IPS DF 19.7 (cell line): Measurements from ENCODE around the gene CLMN.

Experiments
- DNase-seq: peaks from one replicate; pipeline ENCODE4 v3.0.0-alpha.2; 2013; ENCODE audit warnings: low read depth, low spot score

CLMN gene

DNA sequence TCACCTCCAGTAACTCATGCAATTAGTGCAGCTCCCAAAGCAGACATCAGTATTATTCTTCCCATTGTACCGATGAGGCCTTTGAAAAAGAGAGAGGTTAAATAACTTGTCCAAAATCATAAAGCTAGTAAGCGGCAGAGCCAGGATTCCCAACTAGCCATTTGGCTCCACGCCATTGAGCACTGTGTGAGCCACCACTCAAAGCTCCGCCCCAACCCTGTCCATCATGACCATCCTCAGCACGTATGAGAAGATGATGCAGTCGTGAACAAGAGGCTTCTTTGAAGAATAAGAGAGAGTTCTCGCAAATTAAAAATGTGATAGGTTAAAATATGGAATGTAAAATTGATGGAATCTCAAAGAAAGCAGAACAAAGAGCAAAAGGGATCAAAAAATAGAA is 14.6 kb downstream of the CLMN start:
- DNase-seq = no peak

DNA sequence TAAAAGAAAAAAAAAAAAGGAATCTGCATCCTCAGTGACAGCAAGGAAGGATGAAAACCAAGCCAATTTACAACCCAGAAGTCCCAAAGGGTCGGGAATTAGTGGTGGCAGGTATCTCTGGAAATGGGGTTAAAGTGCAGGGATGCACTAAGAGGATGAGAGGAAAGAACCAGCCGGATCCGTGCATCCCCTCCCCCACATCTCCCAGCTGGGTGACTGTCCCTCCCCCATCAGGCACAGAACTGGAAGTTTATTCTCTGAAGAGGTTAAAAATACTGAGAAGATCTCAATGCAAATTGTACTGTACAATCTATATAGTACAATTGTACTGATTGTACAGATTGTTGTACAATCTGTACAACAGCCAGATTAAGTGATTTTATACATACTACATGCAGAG is 15.4 kb downstream of the CLMN start:
- no peak for DNase-seq

DNA sequence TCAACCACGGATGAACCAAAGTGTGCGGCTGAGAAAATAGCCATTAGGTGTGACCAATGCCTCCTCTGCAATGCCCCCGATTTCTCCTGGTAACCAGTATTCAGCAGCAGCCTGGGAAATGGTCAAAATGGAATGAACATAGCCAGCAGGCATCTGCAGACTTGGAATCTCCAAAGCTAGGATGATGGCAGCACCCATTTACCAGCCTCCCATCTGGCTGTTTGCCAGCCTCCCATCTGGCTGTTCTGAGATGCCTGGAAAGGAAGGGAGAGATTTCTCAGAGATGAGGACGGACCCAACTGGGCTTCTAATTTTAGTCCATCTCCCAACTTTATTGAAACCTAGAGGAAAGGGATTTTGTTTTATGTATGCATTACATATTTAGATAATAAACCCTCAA is 16.2 kb downstream of the CLMN start:
- no peak for DNase-seq

DNA sequence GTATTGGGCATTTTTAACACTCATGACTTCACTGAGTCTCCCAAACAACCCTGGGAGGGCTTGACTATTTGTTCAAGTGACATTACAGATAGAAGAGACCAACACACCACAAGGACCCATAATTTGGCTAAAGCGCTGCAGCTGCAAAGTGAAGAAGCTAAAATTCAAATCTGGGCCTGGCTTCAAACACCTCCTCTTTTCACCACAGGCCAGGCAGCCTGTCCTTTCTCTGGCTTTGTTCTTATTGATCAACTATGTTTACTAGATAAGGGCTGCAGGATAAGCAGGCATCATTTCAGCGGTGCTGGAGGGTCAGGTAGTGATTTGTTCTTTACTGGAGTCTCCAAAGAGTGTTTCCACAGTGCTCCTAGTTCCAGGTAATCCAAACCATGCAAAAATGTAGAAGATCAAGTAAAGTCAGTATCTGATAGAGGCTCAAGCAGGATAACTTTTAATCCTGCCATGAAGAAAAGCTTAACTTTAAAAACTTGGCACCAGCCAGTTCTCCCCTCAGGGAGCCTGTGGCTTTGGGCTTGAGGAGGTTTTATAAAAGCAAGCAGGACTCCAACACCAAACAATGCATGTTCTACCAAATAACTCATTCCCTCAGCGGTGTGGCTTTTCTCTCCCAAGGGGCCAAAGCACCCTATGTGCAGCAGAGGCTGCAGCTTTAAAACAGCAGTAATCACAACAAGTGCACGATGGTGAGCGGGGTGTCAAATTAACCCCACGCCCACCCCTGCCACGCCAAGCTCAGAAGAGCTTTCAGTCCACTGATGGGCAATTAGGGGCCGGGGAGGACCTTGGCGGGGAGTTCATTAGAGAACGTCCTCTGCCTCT is 16.8 kb downstream of the CLMN start:
- DNase-seq = no peak

DNA sequence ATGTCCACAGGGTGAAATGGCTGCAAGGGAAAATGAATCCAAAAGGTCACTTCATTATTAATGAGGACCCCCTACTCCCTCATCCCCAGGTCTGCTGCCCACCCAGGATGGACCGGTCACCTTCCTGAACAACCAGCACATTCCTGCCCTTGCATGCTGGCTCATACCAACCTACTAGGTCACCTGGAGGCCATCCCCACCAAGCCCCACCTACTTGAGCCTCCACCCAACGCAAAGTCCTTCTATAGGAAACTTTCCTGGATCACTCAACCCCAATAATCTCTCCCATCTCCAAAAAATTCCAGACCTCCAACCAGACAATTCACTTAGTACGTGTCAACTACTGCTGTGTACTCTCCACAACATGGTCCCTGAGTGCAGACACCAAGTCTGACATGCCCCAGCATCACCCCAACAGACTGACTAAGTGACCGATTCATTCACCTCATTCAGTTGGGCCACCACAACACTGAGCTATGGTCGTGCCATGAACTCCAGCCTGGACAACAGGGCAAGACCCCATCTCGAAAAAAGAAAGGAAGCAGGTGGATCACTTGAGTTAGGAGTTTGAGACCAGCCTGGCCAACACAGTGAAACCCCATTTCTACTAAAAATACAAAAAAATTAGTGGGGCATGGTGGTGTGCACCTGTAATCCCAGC is 18.1 kb downstream of the CLMN start:
- DNase-seq = no peak

DNA sequence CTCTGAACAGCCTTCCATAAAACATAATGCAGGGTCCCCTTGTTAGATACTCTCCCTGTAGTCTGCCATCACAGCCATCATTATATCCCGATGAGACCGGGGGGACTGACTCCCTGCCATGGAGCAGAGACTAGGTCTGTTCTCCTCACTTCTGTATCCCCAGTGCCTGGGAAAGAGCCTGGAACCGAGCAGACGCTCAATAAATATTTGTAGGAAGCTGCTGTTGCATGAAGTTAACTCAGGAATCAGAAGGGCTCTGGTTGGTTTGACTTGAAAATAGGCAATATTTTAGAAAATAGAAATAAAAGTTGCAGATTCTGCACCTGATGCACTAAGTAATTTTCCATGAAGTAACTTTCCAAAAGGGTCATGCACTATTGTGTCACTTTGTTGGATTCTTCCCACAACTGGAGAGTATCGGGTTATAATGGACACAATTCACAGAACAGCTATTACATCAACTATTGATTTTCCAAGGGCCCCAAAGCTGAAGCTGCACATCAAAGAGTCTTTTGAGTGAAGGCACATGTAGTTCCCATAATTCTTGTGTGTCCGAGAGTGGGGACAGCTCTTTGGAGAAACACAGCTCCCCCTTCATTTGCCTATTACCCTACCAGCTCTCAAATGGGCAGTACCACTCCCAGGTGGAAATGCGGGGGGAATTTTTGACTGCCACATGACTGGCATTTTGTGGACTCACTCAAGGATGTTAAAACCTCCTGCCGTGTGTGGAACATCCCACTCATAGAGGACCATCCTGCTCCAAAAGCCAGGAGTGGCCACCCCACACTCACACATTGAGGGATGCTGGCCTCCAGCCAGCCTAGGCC is 18.8 kb downstream of the CLMN start:
- no peak for DNase-seq

DNA sequence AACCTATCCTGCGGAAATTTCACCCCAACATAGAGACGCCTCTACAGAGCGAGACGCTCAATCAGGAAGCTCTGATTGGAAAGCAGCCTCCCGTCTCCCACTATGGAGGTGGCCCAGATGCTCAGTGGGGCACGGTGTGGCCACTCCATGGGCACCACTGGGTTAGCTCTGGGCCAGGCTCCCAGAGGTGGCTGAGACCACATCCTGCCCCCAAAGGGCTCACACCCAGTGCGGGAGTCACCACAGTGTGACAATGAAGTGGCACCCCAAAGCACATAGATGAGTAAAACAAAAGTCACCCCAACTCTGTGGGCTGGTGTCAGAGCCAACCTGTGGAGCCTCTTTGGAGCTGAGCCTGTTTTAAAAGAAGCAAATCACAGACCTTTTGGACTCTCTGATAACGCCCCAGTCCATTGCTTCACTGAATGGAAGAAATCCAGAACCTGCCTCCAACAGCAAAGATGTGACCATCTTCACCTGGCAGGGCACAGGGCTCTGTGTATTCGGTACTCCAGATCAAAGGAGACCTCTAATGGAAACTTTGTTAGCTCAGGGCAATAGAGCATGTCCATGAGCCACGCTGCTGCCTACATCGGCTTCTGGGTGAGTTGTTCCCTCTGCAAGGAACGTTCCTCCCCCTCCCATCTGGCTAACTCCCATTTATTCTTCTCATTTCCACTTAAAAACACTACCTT is 19.6 kb downstream of the CLMN start:
- DNase-seq = no peak

DNA sequence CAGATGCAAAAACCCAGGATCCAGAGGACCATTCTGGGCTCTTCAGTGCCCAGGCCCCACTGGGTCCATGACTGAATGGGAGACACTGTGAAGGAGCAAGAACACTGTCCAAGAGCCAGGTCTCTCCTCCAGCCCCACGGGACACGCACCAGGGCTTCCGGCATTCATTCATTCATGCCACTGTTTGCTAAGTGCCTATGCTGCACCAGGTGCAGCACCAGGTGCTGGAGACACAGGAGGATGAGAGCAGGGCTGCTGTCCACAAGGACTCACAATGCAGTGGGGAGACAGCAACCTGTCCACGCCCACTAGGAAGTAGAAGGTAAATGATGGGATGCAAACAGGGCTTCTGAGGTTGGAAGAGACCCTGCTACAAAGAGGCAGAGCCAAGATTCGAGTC is 20.4 kb downstream of the CLMN start:
- no peak for DNase-seq

DNA sequence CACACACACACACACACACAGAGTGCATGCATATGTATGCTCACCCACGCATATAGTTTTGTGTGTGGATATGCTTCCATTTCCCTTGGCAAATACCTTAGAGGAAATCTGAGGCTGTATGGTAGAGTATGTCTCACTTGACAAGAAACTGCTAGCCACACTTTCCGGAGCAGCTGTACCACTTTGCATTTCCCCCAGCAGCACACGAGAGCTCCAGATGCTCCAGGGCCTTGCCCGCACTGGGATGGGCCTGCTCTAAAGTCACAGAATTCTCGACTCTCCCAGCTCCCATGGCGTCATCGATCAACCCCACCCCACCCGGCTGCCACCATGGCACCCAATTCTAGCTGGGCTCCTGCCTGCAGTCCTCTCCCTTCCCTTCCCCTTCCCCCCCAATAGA is 21.9 kb downstream of the CLMN start:
- no peak for DNase-seq

DNA sequence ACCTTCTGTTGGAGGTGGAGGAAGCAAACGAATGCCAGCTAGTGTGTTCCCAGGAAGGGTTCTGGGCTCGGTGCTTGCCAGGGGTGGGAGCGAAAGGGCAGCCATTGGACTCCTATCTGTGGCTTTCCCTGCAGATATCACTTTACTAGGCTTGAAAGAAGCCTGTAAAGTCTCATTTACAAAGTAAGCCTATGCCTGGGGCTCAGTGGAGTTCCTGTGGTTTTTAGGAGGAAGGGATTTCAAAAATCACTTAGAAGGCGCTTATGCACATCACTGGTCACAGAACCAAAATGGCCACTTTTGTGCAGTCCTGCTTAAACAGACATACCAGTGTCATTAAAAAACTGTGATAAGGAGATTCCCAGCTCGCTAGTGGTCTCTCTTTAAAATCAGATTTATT is 22.7 kb downstream of the CLMN start:
- no peak for DNase-seq

DNA sequence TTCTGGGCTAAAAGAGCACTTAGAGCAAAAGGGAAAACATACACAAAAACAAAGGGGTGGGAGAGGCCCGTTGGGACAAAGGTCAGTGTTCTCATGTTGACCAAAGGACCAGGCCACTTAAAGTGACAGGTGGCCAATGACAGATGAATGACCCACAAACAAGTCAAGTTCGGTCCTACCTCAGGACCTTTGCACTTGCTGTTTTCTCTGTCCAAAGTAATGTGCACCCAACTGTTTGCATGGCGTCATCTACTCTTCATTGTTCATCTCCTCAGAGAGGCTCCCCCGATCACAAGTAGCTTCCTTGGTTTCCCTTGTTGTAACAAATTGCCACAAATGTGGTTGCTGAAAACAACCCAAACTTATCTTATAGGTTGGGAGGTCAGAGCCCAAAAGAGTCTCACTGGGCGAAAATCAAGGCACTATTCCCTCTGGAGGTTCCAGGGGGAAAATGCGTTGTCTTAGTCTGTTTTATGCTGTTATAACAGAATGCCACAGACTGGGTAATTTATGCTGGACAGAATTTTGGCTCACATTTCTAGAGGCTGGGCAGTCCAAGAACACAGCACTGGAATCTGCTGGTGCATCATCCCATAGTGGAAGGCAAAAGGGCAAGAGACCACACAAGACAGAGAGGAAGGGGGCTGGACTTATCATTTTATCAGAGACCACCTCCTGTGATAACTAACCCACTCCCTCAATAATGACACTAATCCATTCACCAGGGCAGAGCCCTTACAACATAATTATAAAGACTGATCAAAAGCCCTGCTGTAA is 23.9 kb downstream of the CLMN start:
- DNase-seq = no peak

DNA sequence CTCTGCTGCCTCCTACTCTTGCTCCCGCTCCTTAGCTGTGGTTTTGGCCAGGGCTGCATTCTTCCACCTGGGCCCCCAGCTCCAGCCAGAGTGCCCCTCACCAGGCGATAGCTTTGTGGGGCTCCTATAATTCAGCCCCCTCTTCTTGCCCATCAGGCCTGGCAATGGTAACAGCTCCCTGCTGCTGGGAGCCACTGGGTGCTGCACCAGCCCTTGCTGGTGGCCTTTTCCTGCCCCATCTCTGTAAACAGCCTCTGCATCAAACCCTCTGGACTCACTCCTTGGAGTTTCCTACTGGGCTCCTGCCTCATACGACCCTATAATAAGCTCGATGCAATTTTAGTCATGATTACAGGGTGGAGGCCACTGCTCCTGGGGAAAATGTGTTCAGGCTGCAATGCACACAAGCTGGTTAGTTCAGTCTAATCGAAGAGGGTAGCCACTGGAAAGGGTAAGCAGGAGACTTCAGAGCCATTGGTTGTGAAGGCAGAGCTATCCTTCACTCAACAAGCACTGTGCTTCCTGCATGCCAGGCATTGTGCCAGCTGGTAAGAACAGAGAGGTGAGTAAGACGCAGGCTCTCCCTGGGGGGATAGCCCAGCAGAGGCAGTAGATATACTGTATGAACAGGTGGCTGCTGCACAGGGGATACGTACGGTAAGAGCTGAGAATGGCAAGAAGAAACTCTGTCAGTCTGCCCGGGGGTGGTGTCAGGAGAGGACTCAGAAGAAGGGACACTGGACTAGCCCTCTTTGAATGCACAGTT is 24.7 kb downstream of the CLMN start:
- DNase-seq = no peak

DNA sequence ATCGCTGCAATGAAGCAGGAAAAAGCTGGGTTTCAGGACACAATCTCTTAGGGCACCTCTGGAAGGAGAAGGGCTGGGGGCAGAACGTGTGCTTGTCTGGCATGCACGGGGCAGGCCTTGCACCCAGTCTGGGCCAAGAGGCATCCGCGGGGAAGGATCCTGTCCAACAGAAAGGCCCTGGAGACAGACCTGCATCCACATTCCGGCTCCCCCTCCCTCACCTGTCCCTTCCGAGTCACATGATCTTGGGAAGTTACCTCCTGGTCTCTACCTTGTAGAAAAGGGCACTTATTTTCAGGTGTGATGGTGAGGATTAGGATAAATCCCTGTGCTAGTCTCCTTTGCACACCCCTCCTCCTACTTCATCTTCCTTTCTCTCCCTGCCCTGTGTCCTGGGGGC is 25.4 kb downstream of the CLMN start:
- DNase-seq = no peak

DNA sequence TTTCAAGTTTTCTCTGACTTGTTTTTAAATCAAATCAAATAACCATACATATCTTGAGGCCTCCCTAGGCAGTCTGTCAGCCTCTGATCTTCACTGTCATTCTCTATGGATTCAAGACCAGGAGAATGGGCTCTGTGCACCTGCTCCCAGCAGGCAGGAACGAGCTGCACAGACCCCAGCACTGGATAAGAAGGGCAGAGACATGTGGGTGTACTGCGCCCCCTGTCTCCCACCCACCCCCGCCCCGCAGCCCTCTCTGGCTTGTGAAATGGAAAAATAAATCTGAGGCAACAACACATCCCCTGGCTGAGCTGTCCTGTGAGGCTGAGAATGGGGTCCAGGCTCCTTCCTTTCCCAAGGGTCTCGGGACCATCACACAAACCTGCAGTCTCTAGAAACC is 26.3 kb downstream of the CLMN start:
- DNase-seq = no peak

DNA sequence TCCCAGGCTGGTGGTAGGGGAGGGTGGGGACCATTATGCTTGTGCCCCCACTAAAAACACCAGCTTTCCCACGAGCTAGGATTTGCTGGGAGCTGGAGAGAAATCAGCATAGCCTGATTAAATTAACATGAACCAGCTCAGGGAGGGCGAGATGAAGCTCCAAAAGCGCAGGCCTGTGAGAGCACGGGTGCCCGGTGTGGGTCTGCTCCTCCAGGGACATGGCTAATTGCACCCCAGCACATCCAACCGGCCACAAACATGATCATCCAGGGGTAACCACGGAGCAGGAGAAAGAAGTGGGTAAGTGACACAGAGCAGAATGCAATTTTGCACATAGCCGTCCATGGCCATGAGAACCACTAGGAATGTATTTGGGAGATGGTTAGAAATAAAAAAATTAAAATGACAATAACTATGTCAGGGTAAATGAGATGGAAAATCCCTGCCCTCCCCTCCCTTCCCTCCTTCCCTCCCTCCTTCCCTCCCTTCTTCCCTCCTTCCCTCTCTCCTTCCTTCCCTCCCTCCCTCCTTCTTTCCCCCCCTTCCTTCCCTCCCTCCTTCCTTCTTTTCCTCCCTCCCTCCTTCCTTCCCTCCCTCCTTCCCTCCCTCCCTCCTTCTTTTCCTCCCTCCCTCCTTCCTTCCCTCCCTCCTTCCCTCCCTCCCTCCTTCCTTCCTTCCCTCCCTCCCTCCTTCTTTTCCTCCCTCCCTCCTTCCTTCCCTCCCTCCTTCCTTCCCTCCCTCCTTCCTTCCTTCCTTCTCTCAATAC is 26.9 kb downstream of the CLMN start:
- DNase-seq = no peak

DNA sequence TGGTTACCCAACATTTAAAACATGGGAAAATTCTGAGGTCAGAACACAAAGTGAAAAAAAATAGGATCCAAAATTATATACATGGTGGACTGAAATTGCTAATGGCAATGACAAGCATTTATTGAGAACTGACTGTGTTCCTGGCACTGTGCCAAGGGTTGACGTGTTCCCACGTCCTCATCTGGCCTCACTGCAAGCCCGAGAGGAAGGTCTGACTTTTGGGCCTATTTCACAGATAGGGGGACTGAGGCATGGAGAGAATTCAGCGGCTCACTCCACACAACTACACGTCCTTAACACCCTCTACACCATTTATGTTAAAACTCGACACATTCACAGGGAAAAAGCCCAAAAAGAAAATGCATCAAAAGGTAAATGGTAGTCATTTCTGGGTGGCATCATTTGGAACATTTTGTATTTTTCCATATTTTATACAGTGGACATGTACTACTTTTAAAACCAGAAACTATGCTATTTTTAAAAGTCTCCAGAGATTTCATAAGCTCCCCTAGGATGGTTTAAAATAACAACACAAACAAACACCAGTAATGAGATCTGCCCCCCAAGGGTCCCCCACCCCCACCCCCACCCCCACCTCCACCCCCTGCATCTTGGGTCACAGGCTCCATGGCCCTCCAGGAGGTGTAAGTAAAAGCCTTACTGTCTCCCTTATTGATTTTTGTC is 27.7 kb downstream of the CLMN start:
- no peak for DNase-seq

DNA sequence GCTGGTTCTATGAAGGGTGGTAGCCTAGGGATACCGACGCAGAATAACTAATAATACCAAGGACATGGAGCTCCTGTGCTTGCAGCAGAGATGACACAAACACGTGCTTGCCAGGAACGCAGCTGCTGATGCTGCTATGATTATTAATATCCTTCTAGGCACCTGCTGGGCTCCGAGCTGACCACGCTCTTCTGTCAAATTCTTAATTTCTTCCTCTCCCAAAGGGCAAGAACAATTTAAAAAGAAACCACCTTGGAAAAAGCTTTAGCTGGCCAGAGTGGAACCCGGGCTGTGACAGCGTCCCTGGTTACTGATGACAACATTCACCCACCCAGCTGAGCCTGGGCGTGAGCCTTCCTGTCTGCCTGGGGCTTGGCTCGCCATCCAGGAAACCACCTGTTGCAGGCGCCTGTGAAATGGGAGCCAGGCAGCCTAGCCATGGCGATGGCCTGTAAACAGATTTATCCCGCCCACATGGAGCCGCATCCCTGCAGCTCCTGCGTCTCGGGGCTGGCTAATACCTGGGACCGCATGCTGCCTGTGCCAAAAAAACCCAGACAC is 28.8 kb downstream of the CLMN start:
- DNase-seq = no peak

DNA sequence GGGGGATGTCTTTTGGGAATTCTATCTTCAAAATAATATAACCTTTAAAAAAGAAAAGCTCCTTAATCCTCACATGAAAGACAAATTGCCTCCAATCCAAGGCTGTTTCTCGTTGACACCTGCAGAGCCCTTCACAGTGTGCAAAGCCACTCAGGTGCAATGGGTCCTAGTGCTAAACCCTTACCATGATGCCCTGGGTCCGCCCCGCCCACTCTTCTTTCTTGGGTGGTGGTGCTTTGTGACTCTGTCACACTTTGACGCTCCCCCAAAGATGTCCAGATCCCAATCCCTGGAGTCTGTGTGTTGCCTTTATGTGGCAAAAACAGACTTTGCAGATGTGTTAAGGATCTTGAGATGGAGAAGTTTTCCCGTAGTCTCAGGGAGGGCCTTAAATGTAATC is 29.7 kb downstream of the CLMN start:
- DNase-seq = no peak
